IMR-90 (cell line): ENCODE measurements around the gene TEKT5. TPM values are rescaled to one million over a fixed set of nuclear protein-coding genes. Genes with fewer than 3 reads are reported as not detected.

Experiments used
- ATAC-seq: fragments of 200-7000 bp; cut with Tn5 transposase; 2 replicates; pipeline ENCODE4 v1.9.1; 2020; ENCODE audit warnings: low read depth, mild to moderate bottlenecking, moderate library complexity
- BruUV-seq: library from RNA; stranded (reverse); fragments of 400-500 nt; replicated peaks from 2 replicates; lab custom pipeline; 2021; lab: Mats Ljungman, UMichigan
- CTCF ChIA-PET: fragments of 300-600 bp; formaldehyde crosslinking; extraction: SDS; loops from one replicate; lab custom pipeline; 2021; ENCODE audit warnings: antibody characterized with exemption; lab: Yijun Ruan, JAX
- POLR2A ChIA-PET: fragments of 300-600 bp; sonication (Branson Sonifier 250); formaldehyde crosslinking; loops from one replicate; lab custom pipeline; 2022; ENCODE audit warnings: antibody characterized with exemption; ENCODE audit not compliant: unreplicated experiment; lab: Charles Lee
- DNase-seq: peaks from one replicate; pipeline ENCODE4 v3.0.0; 2013
- H2AFZ ChIP-seq: replicated peaks from 2 replicates; pipeline ENCODE3; 2013; ENCODE audit warnings: low read length, mild to moderate bottlenecking; ENCODE audit not compliant: poor library complexity
- H2AK5ac ChIP-seq: 2 replicates; pipeline ENCODE4 v1.6.1; 2013; ENCODE audit warnings: low read depth, low read length, inconsistent platforms
- H2AK9ac ChIP-seq: replicated peaks from 2 replicates; pipeline ENCODE3; 2013; ENCODE audit warnings: mild to moderate bottlenecking, low read depth, low read length, moderate library complexity; ENCODE audit not compliant: poor library complexity
- H2BK120ac ChIP-seq: 2 replicates; pipeline ENCODE4 v1.6.1; 2013; ENCODE audit warnings: low read depth, low read length, inconsistent platforms
- H2BK15ac ChIP-seq: 3 replicates; pipeline ENCODE4 v1.6.1; 2013; ENCODE audit warnings: low read depth, low read length, inconsistent platforms
- H2BK20ac ChIP-seq: 2 replicates; pipeline ENCODE4 v1.6.1; 2013; ENCODE audit warnings: low read depth, mild to moderate bottlenecking, inconsistent platforms, low read length, moderate library complexity
- H2BK5ac ChIP-seq: 2 replicates; pipeline ENCODE4 v1.6.1; 2013; ENCODE audit warnings: mild to moderate bottlenecking, low read depth, low read length, inconsistent platforms; ENCODE audit not compliant: poor library complexity, severe bottlenecking
- H3K14ac ChIP-seq: replicated peaks from 2 replicates; pipeline ENCODE4 v1.6.1; 2013; ENCODE audit warnings: low read depth, low read length, inconsistent platforms
- H3K18ac ChIP-seq: 2 replicates; pipeline ENCODE4 v1.6.1; 2013; ENCODE audit warnings: low read depth, low read length, control low read depth
- H3K23ac ChIP-seq: 2 replicates; pipeline ENCODE4 v1.6.1; 2013; ENCODE audit warnings: low read depth, low read length, inconsistent platforms
- H3K27ac ChIP-seq: 2 replicates; pipeline ENCODE4 v1.5.1; 2013; ENCODE audit warnings: mild to moderate bottlenecking, control low read depth, low read length; ENCODE audit not compliant: insufficient read depth
- H3K27me3 ChIP-seq: 2 replicates; pipeline ENCODE4 v1.6.1; 2013; ENCODE audit warnings: low read length; ENCODE audit not compliant: control insufficient read depth, insufficient read depth
- H3K36me3 ChIP-seq: 2 replicates; pipeline ENCODE4 v1.6.1; 2013; ENCODE audit warnings: low read length, mixed read lengths; ENCODE audit not compliant: control insufficient read depth, insufficient read depth
- H3K4ac ChIP-seq: 2 replicates; pipeline ENCODE4 v1.6.1; 2013; ENCODE audit warnings: low read depth, low read length, inconsistent platforms
- H3K4me1 ChIP-seq: 2 replicates; pipeline ENCODE4 v1.6.1; 2013; ENCODE audit warnings: low read length, mixed read lengths; ENCODE audit not compliant: control insufficient read depth, insufficient read depth
- H3K4me2 ChIP-seq: 2 replicates; pipeline ENCODE4 v1.6.1; 2013; ENCODE audit warnings: low read depth, mild to moderate bottlenecking, control low read depth, low read length, moderate library complexity
- H3K4me3 ChIP-seq: 2 replicates; pipeline ENCODE4 v1.5.1; 2013; ENCODE audit warnings: low read depth, mild to moderate bottlenecking, control low read depth, low read length, moderate library complexity; ENCODE audit not compliant: insufficient read depth
- H3K56ac ChIP-seq: 2 replicates; pipeline ENCODE4 v1.6.1; 2013; ENCODE audit warnings: low read length, inconsistent platforms; ENCODE audit not compliant: insufficient read depth; ENCODE audit errors: extremely low read depth
- H3K79me1 ChIP-seq, 2 experiments: 2 replicates each; pipeline ENCODE4 v1.6.1; 2013; ENCODE audit warnings: low read length in 2 of 2, inconsistent platforms in 1 of 2, low read depth in 1 of 2
- H3K9ac ChIP-seq: 2 replicates; pipeline ENCODE4 v1.6.1; 2013; ENCODE audit warnings: low read depth, low read length, control low read depth
- H3K9me1 ChIP-seq: 2 replicates; pipeline ENCODE4 v1.6.1; 2013; ENCODE audit warnings: low read length, inconsistent platforms; ENCODE audit not compliant: insufficient read depth
- H3K9me3 ChIP-seq: 2 replicates; pipeline ENCODE4 v1.6.1; 2013; ENCODE audit warnings: low read length; ENCODE audit not compliant: control insufficient read depth, insufficient read depth
- H4K20me1 ChIP-seq: 2 replicates; pipeline ENCODE4 v1.6.1; 2013; ENCODE audit warnings: low read length, inconsistent platforms; ENCODE audit not compliant: insufficient read depth
- H4K5ac ChIP-seq: 2 replicates; pipeline ENCODE4 v1.6.1; 2013; ENCODE audit warnings: mild to moderate bottlenecking, low read depth, low read length, control low read depth
- H4K8ac ChIP-seq, 2 experiments: 2 replicates each; pipeline ENCODE4 v1.6.1; 2013; ENCODE audit warnings: low read depth in 2 of 2, low read length in 2 of 2, control low read depth in 1 of 2, inconsistent platforms in 1 of 2
- H4K91ac ChIP-seq: 2 replicates; pipeline ENCODE4 v1.6.1; 2013; ENCODE audit warnings: low read depth, low read length, inconsistent platforms; ENCODE audit not compliant: insufficient read depth
- POLR2A ChIP-seq: IDR thresholded peaks from 2 replicates; pipeline ENCODE4 v1.6.1; 2012; ENCODE audit warnings: mild to moderate bottlenecking, low read depth, low read length
- SMC3 ChIP-seq: fragments of 150-350 bp; IDR thresholded peaks from 2 replicates; pipeline ENCODE4 v1.6.1; 2016; ENCODE audit warnings: low read depth, mild to moderate bottlenecking, antibody characterized with exemption, low read length, moderate library complexity
- dilution Hi-C: fragments of 300-500 bp; cut with HindIII; formaldehyde crosslinking; loops from one replicate; pipeline ENCODE4 v1.14.3; 2018; ENCODE audit warnings: low sequenced_read_pairs; ENCODE audit not compliant: unreplicated experiment
- in situ Hi-C: fragments of 300-500 bp; cut with MboI; formaldehyde crosslinking; loops from 3 replicates; pipeline ENCODE4 v1.14.3; 2019; ENCODE audit warnings: low sequenced_read_pairs, inconsistent platforms, mixed read lengths
- intact Hi-C: fragments of 100-400 bp; cut with micrococcal nuclease; formaldehyde crosslinking; loops from 2 replicates; pipeline ENCODE4 v1.10.0; 2022
- polyA plus RNA-seq, 3 experiments: library from polyadenylated mRNA; depleted of rRNA; stranded (reverse); fragments of >200 nt; gene quantifications; 2 replicates each; pipeline ENCODE4 v1.2.3, GENCODE V29; 2012; ENCODE audit warnings: low replicate concordance in 1 of 3
- total RNA-seq: library from RNA; depleted of rRNA; stranded (reverse); fragments of >200 nt; gene quantifications from 2 replicates; pipeline ENCODE4 v1.2.3, GENCODE V29; 2012
- TF ChIP-seq, protein P1 (sequence below): fragments of 150-350 bp; IDR thresholded peaks from 2 replicates; pipeline ENCODE4 v1.6.1; 2017; ENCODE audit warnings: mild to moderate bottlenecking, antibody characterized with exemption, low read length, low read depth

The TEKT5 gene
- total and polyA plus RNA-seq, 2 of the 4 experiments (the other 2 are of a cell fraction), result 0.17 TPM; not detected in 1

DNA sequence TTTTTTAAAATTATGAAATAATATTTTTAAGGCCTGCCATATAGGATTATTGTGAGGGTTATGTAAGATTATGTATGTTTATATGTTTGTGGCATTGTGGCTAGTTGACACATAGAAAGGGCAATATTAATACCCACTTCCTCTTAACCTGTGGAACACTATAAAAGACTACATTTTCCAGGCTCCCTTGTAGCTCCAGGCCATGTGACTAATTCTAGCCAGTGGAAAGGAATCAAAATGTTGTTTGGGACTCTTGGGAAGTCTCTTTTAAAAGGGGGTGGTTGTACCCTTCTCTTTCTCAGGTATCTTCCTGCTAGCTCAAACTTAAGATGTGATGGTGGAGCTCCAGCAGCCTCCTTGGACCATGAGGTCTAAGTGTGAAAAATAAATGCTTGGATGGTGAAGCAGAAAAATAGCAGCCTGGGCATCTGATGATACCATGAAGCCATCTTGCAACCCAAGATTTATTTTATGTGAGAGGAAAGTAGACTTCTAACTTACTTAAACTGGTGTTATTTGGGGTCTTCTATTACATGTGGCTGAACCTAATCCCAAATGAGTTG, 39.2 kb downstream of the TEKT5 start:
- H3K27me3 ChIP-seq, result no peaks in the 10 kb centered on the region
- no peak overlapping the region for H2BK120ac ChIP-seq
- H3K18ac ChIP-seq, result no peak overlapping the region
- H3K9ac ChIP-seq, result no peak overlapping the region
- H2BK15ac ChIP-seq, result no peak overlapping the region
- no peaks in the 10 kb centered on the region for H3K79me1 ChIP-seq
- H2BK5ac ChIP-seq, result no peak overlapping the region
- BruUV-seq, result no TSS peak
- CTCF ChIA-PET, result no interaction called here
- no peak overlapping the region for H3K4me2 ChIP-seq
- DNase-seq, result no peak
- ATAC-seq, result no peak
- no peak overlapping the region for H2BK20ac ChIP-seq
- no peak overlapping the region for H3K4me3 ChIP-seq
- H4K20me1 ChIP-seq, result no peaks in the 10 kb centered on the region
- no peak overlapping the region for H4K8ac ChIP-seq
- intact Hi-C loops (no loop called here), in situ Hi-C loops (no loop called here), dilution Hi-C loops (no loop called here)
- H3K14ac ChIP-seq, result no peak overlapping the region
- H4K91ac ChIP-seq, result no peak overlapping the region
- H3K36me3 ChIP-seq, result no peaks in the 10 kb centered on the region
- no peak overlapping the region for H3K27ac ChIP-seq
- no peak overlapping the region for H3K4ac ChIP-seq
- H3K23ac ChIP-seq, result no peak overlapping the region
- no peak overlapping the region for H2AK9ac ChIP-seq
- no peak overlapping the region for H2AK5ac ChIP-seq
- no peak overlapping the region for H3K56ac ChIP-seq
- no peak overlapping the region for H2AFZ ChIP-seq
- TF ChIP-seq SMC3 (no peak), POLR2A (no peak)
- TF ChIP-seq, protein P1, sequence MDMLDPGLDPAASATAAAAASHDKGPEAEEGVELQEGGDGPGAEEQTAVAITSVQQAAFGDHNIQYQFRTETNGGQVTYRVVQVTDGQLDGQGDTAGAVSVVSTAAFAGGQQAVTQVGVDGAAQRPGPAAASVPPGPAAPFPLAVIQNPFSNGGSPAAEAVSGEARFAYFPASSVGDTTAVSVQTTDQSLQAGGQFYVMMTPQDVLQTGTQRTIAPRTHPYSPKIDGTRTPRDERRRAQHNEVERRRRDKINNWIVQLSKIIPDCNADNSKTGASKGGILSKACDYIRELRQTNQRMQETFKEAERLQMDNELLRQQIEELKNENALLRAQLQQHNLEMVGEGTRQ, result no peak
- H3K9me1 ChIP-seq, result no peaks in the 10 kb centered on the region
- POLR2A ChIA-PET, result no interaction called here
- no peaks in the 10 kb centered on the region for H3K9me3 ChIP-seq
- H3K4me1 ChIP-seq, result no peaks in the 10 kb centered on the region
- H4K5ac ChIP-seq, result no peak overlapping the region
